ENCODE measurements around the gene ANKRD23. TPM values are rescaled to one million over a fixed set of nuclear protein-coding genes. Genes with fewer than 3 reads are reported as not detected.

The ANKRD23 gene
- total and polyA plus RNA-seq, 2 of the 8 experiments (the other 6 are each of a cell fraction or from before 2014, with no cell fraction given): 3.4 to 3.5 TPM

- H3K14ac ChIP-seq (ENCODE audit: insufficient read length): no peak overlapping the region
- H2BK5ac ChIP-seq (ENCODE audit: low read depth, low read length): no peak overlapping the region
- no peaks in the 10 kb centered on the region for H3K9me3 ChIP-seq (ENCODE audit: insufficient read depth in 2 of 2, low read depth in 1 of 2, low read length in 1 of 2)
- H3K27me3 ChIP-seq (replicated peaks in 1 of 4; ENCODE audit: control insufficient read depth in 3 of 4, extremely low read depth in 1 of 4, insufficient read depth in 3 of 4, low read length in 3 of 4): no peaks in the 10 kb centered on the region
- no peak overlapping the region for H3K27ac ChIP-seq (ENCODE audit: low read depth, low read length)
- no peak overlapping the region for H2BK12ac ChIP-seq (ENCODE audit: low read depth, low read length)
- H4K20me1 ChIP-seq (replicated peaks in 1 of 2; ENCODE audit: control insufficient read depth in 1 of 2, insufficient read depth in 2 of 2, low read length in 2 of 2): peaks cover 0 to 13% of the 10 kb centered on the region in 2 experiments
- H3K4me1 ChIP-seq (replicated peaks in 1 of 4; ENCODE audit: control insufficient read depth in 3 of 4, insufficient read depth in 4 of 4, low read length in 3 of 4): peaks cover 3 to 18% (median 13%) of the 10 kb centered on the region in 4 experiments
- no peak for DNase-seq (ENCODE audit: low read depth in 1 of 2, low spot score in 2 of 2)
- peaks cover 19 to 73% (median 36%) of the 10 kb centered on the region in 4 experiments for H3K36me3 ChIP-seq (ENCODE audit: control insufficient read depth in 2 of 4, insufficient read depth in 4 of 4, low read length in 3 of 4)
- no peak overlapping the region for H3K9ac ChIP-seq (replicated peaks in 1 of 4; ENCODE audit: extremely low read depth in 1 of 4, low read depth in 3 of 4, low read length in 3 of 4)
- no peak overlapping the region for H4K91ac ChIP-seq (replicated peaks; ENCODE audit: insufficient read length, low read length)
- no peak overlapping the region for H2AK5ac ChIP-seq (ENCODE audit: low read depth, low read length)
- CTCF ChIA-PET (ENCODE audit: partially characterized antibody): no interaction called here
- H2BK15ac ChIP-seq (ENCODE audit: low read length): no peak overlapping the region
- no peak overlapping the region for H4K5ac ChIP-seq (ENCODE audit: insufficient read length, low read depth, low read length)
- no peaks in the 10 kb centered on the region; a peak in 1 of 4 replicates for H3K79me2 ChIP-seq (ENCODE audit: control insufficient read depth in 1 of 2, insufficient read depth in 2 of 2, low read length in 2 of 2)
- H3K56ac ChIP-seq (replicated peaks; ENCODE audit: insufficient read length, low read depth, low read length): no peak overlapping the region
- H2BK20ac ChIP-seq (ENCODE audit: low read length): no peak overlapping the region
- H3K4ac ChIP-seq (replicated peaks; ENCODE audit: insufficient read length, low read depth, low read length): no peak overlapping the region
- H3K18ac ChIP-seq (ENCODE audit: extremely low read depth, low read length): no peak overlapping the region
- no peaks in the 10 kb centered on the region; the same call in 1 of the 2 replicates for H3K23me2 ChIP-seq (ENCODE audit: low read depth, low read length)
- H4K8ac ChIP-seq (ENCODE audit: extremely low read depth, insufficient read depth, low read length): no peak overlapping the region
- POLR2A ChIA-PET (ENCODE audit: partially characterized antibody): interaction anchor here (1.3 kb wide), 1 partner anchor 11 kb away, joined by 3 read pairs; no protein-coding TSS in a partner anchor
- no peak overlapping the region for H3K4me2 ChIP-seq (ENCODE audit: insufficient read depth in 1 of 2, low read depth in 2 of 2, low read length in 2 of 2)
- H3K79me1 ChIP-seq (ENCODE audit: low read depth, low read length): peaks cover 5% of the 10 kb centered on the region
- TF ChIP-seq USF2 (IDR thresholded peaks at IDR 0.05; ENCODE audit: low read length): no peak
- TF ChIP-seq TBP (IDR thresholded peaks at IDR 0.05; ENCODE audit: low read depth, low read length): no peak
- no peak for TF ChIP-seq SRF (IDR thresholded peaks at IDR 0.05; ENCODE audit: low read depth, low read length)
- no peak overlapping the region for H2AFZ ChIP-seq (ENCODE audit: low read length)
- H2BK120ac ChIP-seq (replicated peaks; ENCODE audit: low read depth, low read length): no peak overlapping the region
- FAIRE-seq: no peak
- no peak overlapping the region for H3K4me3 ChIP-seq (ENCODE audit: extremely low read depth in 1 of 4, insufficient read depth in 2 of 4, low read depth in 3 of 4, low read length in 4 of 4)
- no peak overlapping the region for H3K23ac ChIP-seq (ENCODE audit: insufficient read length)
- WGBS, 2 experiments (ENCODE audit: extremely low coverage in 1 of 2, insufficient coverage in 1 of 2, insufficient read length in 1 of 2, insufficient replicate concordance in 2 of 2, low coverage in 1 of 2, low lambda C conversion rate in 2 of 2, missing lambda C conversion rate in 1 of 2): 88% methylated on average over 5 of the region's 5 CpGs; no CpG with 5 or more reads in 1 of the 2 experiments
Observed at GRCh38 chr2:96830044-96830562, 13.7 kb downstream of the ANKRD23 start.

All from H1 (cell line).